ENCODE results near the gene SYNE1. TPM values are rescaled to one million over a fixed set of nuclear protein-coding genes. Genes with fewer than 3 reads are reported as not detected.

Gene SYNE1
- total RNA-seq, 1 experiment from 2014 or later, result 23.0 TPM

GRCh38 chr6:152348116-152348515, 289.0 kb downstream of the SYNE1 start:
- Histone ChIP-seq H3K9me3 (no peaks in the 10 kb centered on the region), H3K4me1 (peaks cover 4% of the 10 kb centered on the region; the same call in 1 of the 2 replicates), H3K4me3 (ENCODE audit: low read depth, low read length) (no peak overlapping the region), H3K36me3 (ENCODE audit: control insufficient read depth, insufficient read depth, low read length) (no peaks in the 10 kb centered on the region), H3K27me3 (replicated peaks; ENCODE audit: control insufficient read depth, insufficient read depth, low read length) (no peaks in the 10 kb centered on the region)
- Mint-ChIP-seq H3K27me3 (ENCODE audit: insufficient read depth, unreplicated experiment) (no peaks in the 10 kb centered on the region), H3K9me3 (ENCODE audit: unreplicated experiment) (no peaks in the 10 kb centered on the region), H3K4me1 (ENCODE audit: low read depth, unreplicated experiment) (peaks cover 7% of the 10 kb centered on the region), H3K27ac (ENCODE audit: unreplicated experiment) (no peak overlapping the region), H3K36me3 (ENCODE audit: insufficient read depth, unreplicated experiment) (no peaks in the 10 kb centered on the region), H3K4me3 (ENCODE audit: unreplicated experiment) (no peak overlapping the region)
- no peak for DNase-seq
- intact Hi-C loops (cut with micrococcal nuclease; ENCODE audit: unreplicated experiment), result no loop called here
- POLR2A ChIA-PET, result no interaction called here
- CTCF ChIA-PET, result no interaction called here
- BruUV-seq (replicated peaks), result no TSS peak
- TF ChIP-seq, protein P1, sequence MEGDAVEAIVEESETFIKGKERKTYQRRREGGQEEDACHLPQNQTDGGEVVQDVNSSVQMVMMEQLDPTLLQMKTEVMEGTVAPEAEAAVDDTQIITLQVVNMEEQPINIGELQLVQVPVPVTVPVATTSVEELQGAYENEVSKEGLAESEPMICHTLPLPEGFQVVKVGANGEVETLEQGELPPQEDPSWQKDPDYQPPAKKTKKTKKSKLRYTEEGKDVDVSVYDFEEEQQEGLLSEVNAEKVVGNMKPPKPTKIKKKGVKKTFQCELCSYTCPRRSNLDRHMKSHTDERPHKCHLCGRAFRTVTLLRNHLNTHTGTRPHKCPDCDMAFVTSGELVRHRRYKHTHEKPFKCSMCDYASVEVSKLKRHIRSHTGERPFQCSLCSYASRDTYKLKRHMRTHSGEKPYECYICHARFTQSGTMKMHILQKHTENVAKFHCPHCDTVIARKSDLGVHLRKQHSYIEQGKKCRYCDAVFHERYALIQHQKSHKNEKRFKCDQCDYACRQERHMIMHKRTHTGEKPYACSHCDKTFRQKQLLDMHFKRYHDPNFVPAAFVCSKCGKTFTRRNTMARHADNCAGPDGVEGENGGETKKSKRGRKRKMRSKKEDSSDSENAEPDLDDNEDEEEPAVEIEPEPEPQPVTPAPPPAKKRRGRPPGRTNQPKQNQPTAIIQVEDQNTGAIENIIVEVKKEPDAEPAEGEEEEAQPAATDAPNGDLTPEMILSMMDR (IDR thresholded peaks at IDR 0.05; ENCODE audit: insufficient read depth in 1 of 2, low read depth in 1 of 2, low read length in 1 of 2, severe bottlenecking in 1 of 2, unreplicated experiment in 1 of 2), result no peak

GRCh38 chr6:152343735-152344360, 293.3 kb downstream of the SYNE1 start:
- no peaks in the 10 kb centered on the region for H3K27me3 Mint-ChIP-seq (ENCODE audit: insufficient read depth, unreplicated experiment)
- DNase-seq, result no peak
- H3K27ac Mint-ChIP-seq (ENCODE audit: unreplicated experiment), result no peak overlapping the region
- BruUV-seq (replicated peaks), result no TSS peak
- ChIA-PET CTCF (no interaction called here), POLR2A (no interaction called here)
- no peak overlapping the region for H3K4me3 Mint-ChIP-seq (ENCODE audit: unreplicated experiment)
- H3K36me3 Mint-ChIP-seq (ENCODE audit: insufficient read depth, unreplicated experiment), result no peaks in the 10 kb centered on the region
- no peaks in the 10 kb centered on the region for H3K9me3 Mint-ChIP-seq (ENCODE audit: unreplicated experiment)
- Histone ChIP-seq H3K4me1 (no peaks in the 10 kb centered on the region), H3K27me3 (replicated peaks; ENCODE audit: control insufficient read depth, insufficient read depth, low read length) (no peaks in the 10 kb centered on the region), H3K4me3 (ENCODE audit: low read depth, low read length) (no peak overlapping the region), H3K9me3 (no peaks in the 10 kb centered on the region), H3K36me3 (ENCODE audit: control insufficient read depth, insufficient read depth, low read length) (no peaks in the 10 kb centered on the region)
- intact Hi-C loops (cut with micrococcal nuclease; ENCODE audit: unreplicated experiment), result no loop called here
- H3K4me1 Mint-ChIP-seq (ENCODE audit: low read depth, unreplicated experiment), result peaks cover 1% of the 10 kb centered on the region
- TF ChIP-seq, protein P1 (IDR thresholded peaks at IDR 0.05; ENCODE audit: insufficient read depth in 1 of 2, low read depth in 1 of 2, low read length in 1 of 2, severe bottlenecking in 1 of 2, unreplicated experiment in 1 of 2), result no peak

DNA sequence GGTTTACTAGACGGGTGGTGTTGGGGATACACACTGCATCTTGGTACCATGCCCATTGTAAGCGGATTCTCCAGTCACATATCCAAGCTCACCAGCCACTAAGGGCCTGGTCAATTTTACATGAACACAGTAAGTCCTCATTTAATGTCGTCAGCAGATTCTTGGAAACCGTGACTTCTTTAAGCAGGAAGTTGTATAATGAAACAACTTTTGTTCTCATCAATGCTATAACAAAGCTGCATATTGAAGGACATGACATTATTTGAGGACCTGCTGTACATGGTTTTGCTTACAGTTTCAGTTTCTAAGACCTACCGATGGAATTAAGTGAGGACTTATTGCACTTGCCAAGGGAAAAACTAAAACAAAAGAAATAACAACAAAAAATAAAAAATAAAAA, 295.6 kb downstream of the SYNE1 start:
- no peaks in the 10 kb centered on the region for H3K27me3 ChIP-seq (replicated peaks; ENCODE audit: control insufficient read depth, insufficient read depth, low read length)
- TF ChIP-seq, protein P1 (IDR thresholded peaks at IDR 0.05; ENCODE audit: insufficient read depth in 1 of 2, low read depth in 1 of 2, low read length in 1 of 2, severe bottlenecking in 1 of 2, unreplicated experiment in 1 of 2), result no peak
- no peaks in the 10 kb centered on the region for H3K9me3 ChIP-seq
- DNase-seq, result no peak
- no peak overlapping the region for H3K27ac Mint-ChIP-seq (ENCODE audit: unreplicated experiment)
- no peaks in the 10 kb centered on the region for H3K36me3 Mint-ChIP-seq (ENCODE audit: insufficient read depth, unreplicated experiment)
- no TSS peak for BruUV-seq (replicated peaks)
- ChIA-PET POLR2A (no interaction called here), CTCF (no interaction called here)
- H3K4me1 ChIP-seq, result peaks cover 7% of the 10 kb centered on the region; the same call in 1 of the 2 replicates
- peaks cover 9% of the 10 kb centered on the region for H3K4me1 Mint-ChIP-seq (ENCODE audit: low read depth, unreplicated experiment)
- no peaks in the 10 kb centered on the region for H3K27me3 Mint-ChIP-seq (ENCODE audit: insufficient read depth, unreplicated experiment)
- H3K4me3 ChIP-seq (ENCODE audit: low read depth, low read length), result no peak overlapping the region
- intact Hi-C loops (cut with micrococcal nuclease; ENCODE audit: unreplicated experiment), result no loop called here
- no peaks in the 10 kb centered on the region for H3K9me3 Mint-ChIP-seq (ENCODE audit: unreplicated experiment)
- H3K36me3 ChIP-seq (ENCODE audit: control insufficient read depth, insufficient read depth, low read length), result no peaks in the 10 kb centered on the region
- H3K4me3 Mint-ChIP-seq (ENCODE audit: unreplicated experiment), result no peak overlapping the region

All from Caco-2 (cell line).